Measurements from ENCODE around the gene AHNAK2.

GRCh38 chr14:105019861-105020814, 42.0 kb upstream of the AHNAK2 start:
- TF ChIP-seq RFX7 (CRISPR knock-in tag; IDR thresholded peaks at IDR 0.05) (no peak), REST (IDR thresholded peaks at IDR 0.05; ENCODE audit: borderline replicate concordance) (no peak), REST (CRISPR knock-in tag; IDR thresholded peaks at IDR 0.05; ENCODE audit: low read depth) (no peak), MGA (IDR thresholded peaks at IDR 0.05) (no peak; the same call in 1 of the 2 replicates), ARHGAP35 (IDR thresholded peaks at IDR 0.05; ENCODE audit: partially characterized antibody) (no peak), POLR2H (tag; IDR thresholded peaks at IDR 0.05; ENCODE audit: low read depth) (no peak), RB1 (IDR thresholded peaks at IDR 0.05; ENCODE audit: low read depth) (no peak), KDM5B (IDR thresholded peaks at IDR 0.05; ENCODE audit: insufficient replicate concordance, low read depth, low read length) (no peak), SRSF9 (IDR thresholded peaks at IDR 0.05; ENCODE audit: borderline replicate concordance, low read depth, low read length) (no peak), NFIC (IDR thresholded peaks at IDR 0.05) (no peak), ZNF655 (CRISPR knock-in tag; IDR thresholded peaks at IDR 0.05) (no peak), ZBTB8A (IDR thresholded peaks at IDR 0.05; ENCODE audit: partially characterized antibody) (no peak)

Data from K562 (cell line).